Endothelial cell of umbilical vein (primary cell): ENCODE results near the gene IL17F. TPM values are rescaled to one million over a fixed set of nuclear protein-coding genes. Genes with fewer than 3 reads are reported as not detected.
"Not testable (repeated sequence)": the region's sequence is repeated elsewhere in the genome, so short reads cannot be mapped to it uniquely, and the experiment has no call there.

Experiments used
- BruUV-seq: library from RNA; stranded (reverse); fragments of 400-500 nt; replicated peaks from 2 replicates; lab custom pipeline; 2021; lab: Mats Ljungman, UMichigan
- CTCF ChIA-PET: fragments of 300-600, 350-600 bp; sonication (Branson Sonifier 250); formaldehyde crosslinking; loops from one replicate; lab custom pipeline; 2021; ENCODE audit warnings: antibody characterized with exemption, inconsistent platforms; lab: Charles Lee
- POLR2A ChIA-PET: fragments of 300-600, 350-600 bp; sonication (Branson Sonifier 250); formaldehyde crosslinking; loops from one replicate; lab custom pipeline; 2021; ENCODE audit warnings: antibody characterized with exemption, inconsistent platforms; lab: Charles Lee
- DNase-seq: peaks from one replicate; pipeline ENCODE4 v3.0.0-alpha.2; 2011; ENCODE audit warnings: low read depth, low spot score
- FAIRE-seq: peaks from 2 replicates; lab custom pipeline; 2011; peaks lifted over from hg19 to GRCh38; lab: Jason Lieb, UNC
- H2AFZ ChIP-seq: 2 replicates; pipeline ENCODE4 v1.6.0; 2012; ENCODE audit warnings: low read depth, low read length, control low read depth, inconsistent platforms
- H3K27ac ChIP-seq: 2 replicates; pipeline ENCODE4 v1.5.1; 2011; ENCODE audit warnings: low read depth, mild to moderate bottlenecking, control low read depth, low read length, moderate library complexity; ENCODE audit not compliant: insufficient read depth
- H3K27me3 ChIP-seq, 2 experiments: 2 replicates each; pipeline versions ENCODE4 v1.6.0 to v1.6.1; 2011; ENCODE audit warnings: low read length in 2 of 2, mixed read lengths in 1 of 2; ENCODE audit not compliant: control insufficient read depth in 2 of 2, insufficient read depth in 2 of 2
- H3K36me3 ChIP-seq, 2 experiments: 2 replicates in 1 of 2; 3 replicates in 1 of 2; pipeline ENCODE4 v1.5.1; 2011; ENCODE audit warnings: low read length in 2 of 2, mild to moderate bottlenecking in 1 of 2, moderate library complexity in 1 of 2; ENCODE audit not compliant: control insufficient read depth in 2 of 2, insufficient read depth in 2 of 2; ENCODE audit errors: extremely low read depth in 1 of 2
- H3K4me1 ChIP-seq: 3 replicates; pipeline ENCODE4 v1.5.1; 2011; ENCODE audit warnings: mild to moderate bottlenecking, low read length; ENCODE audit not compliant: control insufficient read depth, insufficient read depth; ENCODE audit errors: extremely low read depth
- H3K4me2 ChIP-seq: 2 replicates; pipeline ENCODE4 v1.6.1; 2011; ENCODE audit warnings: low read length, control low read depth, mixed read lengths; ENCODE audit not compliant: insufficient read depth
- H3K4me3 ChIP-seq, 3 experiments: fragments of 200-600 bp in 1 of 3; sonication (generic), shearing (Covaris generic) in 1 of 3; replicated peaks in 1 of 3; 2 replicates each; pipeline ENCODE4 v1.5.1; 2011 to 2016; ENCODE audit warnings: control low read depth in 3 of 3, low read length in 3 of 3, mild to moderate bottlenecking in 2 of 3, inconsistent platforms in 1 of 3, low read depth in 1 of 3, moderate library complexity in 1 of 3; ENCODE audit not compliant: insufficient read depth in 1 of 3
- H3K79me2 ChIP-seq: 2 replicates; pipeline ENCODE4 v1.6.0; 2012; ENCODE audit warnings: low read length, inconsistent platforms; ENCODE audit not compliant: control insufficient read depth, insufficient read depth
- H3K9ac ChIP-seq: replicated peaks from 2 replicates; pipeline ENCODE3; 2011; ENCODE audit warnings: low read length, control low read depth; ENCODE audit not compliant: insufficient read depth; ENCODE audit errors: extremely low read depth
- H3K9me1 ChIP-seq: replicated peaks from 3 replicates; pipeline ENCODE4 v1.6.0; 2011; ENCODE audit warnings: mild to moderate bottlenecking, low read length; ENCODE audit not compliant: control insufficient read depth, insufficient read depth; ENCODE audit errors: extremely low read depth
- H3K9me3 ChIP-seq: replicated peaks from 2 replicates; pipeline ENCODE4 v1.5.1; 2012; ENCODE audit warnings: low read length, inconsistent platforms; ENCODE audit not compliant: control insufficient read depth, insufficient read depth
- H4K20me1 ChIP-seq: replicated peaks from 2 replicates; pipeline ENCODE3; 2011; ENCODE audit warnings: mild to moderate bottlenecking, low read length; ENCODE audit not compliant: control insufficient read depth, insufficient read depth; ENCODE audit errors: extremely low read depth
- MAX ChIP-seq: IDR thresholded peaks from 2 replicates; pipeline ENCODE4 v1.6.1; 2011; ENCODE audit not compliant: insufficient read depth, insufficient read length
- POLR2AphosphoS5 ChIP-seq: IDR thresholded peaks from 2 replicates; pipeline ENCODE4 v1.6.1; 2012; ENCODE audit warnings: low read depth, mild to moderate bottlenecking, control low read depth, low read length, moderate library complexity; ENCODE audit not compliant: insufficient read depth
- dilution Hi-C: fragments of 300-500 bp; cut with MboI; formaldehyde crosslinking; loops from one replicate; pipeline ENCODE4 v1.15.0; 2019; ENCODE audit warnings: low sequenced_read_pairs; ENCODE audit not compliant: extremely low pct_ligation_motif_present
- intact Hi-C: fragments of 100-400 bp; cut with micrococcal nuclease; formaldehyde crosslinking; loops from one replicate; pipeline ENCODE4 v1.10.0; 2022
- polyA plus RNA-seq, 4 experiments: library from polyadenylated mRNA; depleted of rRNA in 3 of 4; stranded (reverse) in 3 of 4; unstranded in 1 of 4; fragments of >200 nt; gene quantifications; 2 replicates each; pipeline versions ENCODE4 v1.2.1 to v1.2.3, GENCODE V29; 2011 to 2012; ENCODE audit warnings: missing spikeins in 1 of 4
- total RNA-seq: library from RNA; stranded (reverse); gene quantifications from 2 replicates; pipeline ENCODE4 v1.2.3, GENCODE V29; 2021

The IL17F gene
- total and polyA plus RNA-seq, 2 donors (not counting 3 experiments of a cell fraction or from before 2014, with no cell fraction given), result not detected

- H3K79me2 ChIP-seq, result no peaks in the 10 kb centered on the region
- no peak overlapping the region for H3K27ac ChIP-seq
- no peak for FAIRE-seq
- CTCF ChIA-PET, result no interaction called here
- intact Hi-C loops, result no loop called here
- H3K27me3 ChIP-seq, result no peaks in the 10 kb centered on the region
- H3K9ac ChIP-seq, result no peak overlapping the region
- BruUV-seq, result no TSS peak
- H2AFZ ChIP-seq, result no peak overlapping the region
- H3K36me3 ChIP-seq, result no peaks in the 10 kb centered on the region
- no peaks in the 10 kb centered on the region for H3K9me3 ChIP-seq
- no peak overlapping the region for H3K4me3 ChIP-seq
- no peaks in the 10 kb centered on the region for H4K20me1 ChIP-seq
- POLR2A ChIA-PET, result no interaction called here
- dilution Hi-C loops, result no loop called here
- no peak overlapping the region for H3K4me2 ChIP-seq
- DNase-seq, result no peak
- no peaks in the 10 kb centered on the region for H3K4me1 ChIP-seq
- no peaks in the 10 kb centered on the region for H3K9me1 ChIP-seq
- TF ChIP-seq MAX, result no peak
- TF ChIP-seq POLR2AphosphoS5, result no peak
Observed at GRCh38 chr6:52201046-52201445, 43.3 kb downstream of the IL17F start.

- H3K4me2 ChIP-seq, H3K27me3 ChIP-seq, H3K9ac ChIP-seq, H3K36me3 ChIP-seq, H3K4me3 ChIP-seq, CTCF ChIA-PET, BruUV-seq, H2AFZ ChIP-seq, H3K79me2 ChIP-seq, H3K9me1 ChIP-seq, H3K4me1 ChIP-seq, intact Hi-C loops, dilution Hi-C loops, FAIRE-seq, DNase-seq, H3K27ac ChIP-seq, POLR2A ChIA-PET, H3K9me3 ChIP-seq, H4K20me1 ChIP-seq: not testable (repeated sequence)
Observed at GRCh38 chr6:52200088-52200487, 44.2 kb downstream of the IL17F start.
